ENCODE measurements around the gene HHAT. TPM values are rescaled to one million over a fixed set of nuclear protein-coding genes. Genes with fewer than 3 reads are reported as not detected.

The HHAT gene
- total RNA-seq, 2 experiments from 2014 or later, result 5.2 to 9.5 TPM

DNA sequence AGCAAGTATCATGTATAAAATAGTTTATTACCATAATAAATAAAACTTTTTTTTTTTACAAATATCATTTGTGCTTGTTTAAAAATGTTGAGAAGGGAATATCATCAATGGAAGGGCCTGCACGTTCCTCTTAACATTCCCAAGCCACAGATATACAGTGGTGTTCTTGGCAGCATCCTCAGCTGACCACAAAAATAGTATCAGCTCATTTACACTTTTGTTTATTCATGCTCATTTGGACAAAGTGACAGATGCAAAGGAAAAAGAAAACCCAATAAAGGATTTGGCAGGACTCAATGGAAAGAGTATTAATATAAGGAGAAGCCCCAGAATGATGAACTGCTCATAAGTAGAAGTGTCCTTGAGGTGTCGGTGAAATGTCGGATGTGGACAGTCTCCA, 349.6 kb downstream of the HHAT start:
- H4K20me1 ChIP-seq (ENCODE audit: insufficient read depth, low read length), result no peaks in the 10 kb centered on the region
- no peak for DNase-seq (ENCODE audit: low spot score)
- TF ChIP-seq EZH2phosphoT487 (IDR thresholded peaks at IDR 0.05; ENCODE audit: borderline replicate concordance, low read depth, low read length), result no peak
- TF ChIP-seq, protein P1, sequence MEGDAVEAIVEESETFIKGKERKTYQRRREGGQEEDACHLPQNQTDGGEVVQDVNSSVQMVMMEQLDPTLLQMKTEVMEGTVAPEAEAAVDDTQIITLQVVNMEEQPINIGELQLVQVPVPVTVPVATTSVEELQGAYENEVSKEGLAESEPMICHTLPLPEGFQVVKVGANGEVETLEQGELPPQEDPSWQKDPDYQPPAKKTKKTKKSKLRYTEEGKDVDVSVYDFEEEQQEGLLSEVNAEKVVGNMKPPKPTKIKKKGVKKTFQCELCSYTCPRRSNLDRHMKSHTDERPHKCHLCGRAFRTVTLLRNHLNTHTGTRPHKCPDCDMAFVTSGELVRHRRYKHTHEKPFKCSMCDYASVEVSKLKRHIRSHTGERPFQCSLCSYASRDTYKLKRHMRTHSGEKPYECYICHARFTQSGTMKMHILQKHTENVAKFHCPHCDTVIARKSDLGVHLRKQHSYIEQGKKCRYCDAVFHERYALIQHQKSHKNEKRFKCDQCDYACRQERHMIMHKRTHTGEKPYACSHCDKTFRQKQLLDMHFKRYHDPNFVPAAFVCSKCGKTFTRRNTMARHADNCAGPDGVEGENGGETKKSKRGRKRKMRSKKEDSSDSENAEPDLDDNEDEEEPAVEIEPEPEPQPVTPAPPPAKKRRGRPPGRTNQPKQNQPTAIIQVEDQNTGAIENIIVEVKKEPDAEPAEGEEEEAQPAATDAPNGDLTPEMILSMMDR (conservative IDR thresholded peaks at IDR 0.05; ENCODE audit: low read length), result no peak
- H3K79me2 ChIP-seq (ENCODE audit: insufficient read depth, low read depth, low read length), result no peaks in the 10 kb centered on the region
- no peaks in the 10 kb centered on the region for H3K36me3 ChIP-seq (ENCODE audit: insufficient read depth, low read length)
- H3K9me3 ChIP-seq (ENCODE audit: low read length), result no peaks in the 10 kb centered on the region
- H2AFZ ChIP-seq (ENCODE audit: low read length), result no peak overlapping the region
- POLR2A ChIA-PET, result interaction anchor here (0.5 to 1.3 kb wide), 2 partner anchors 17 to 449 kb away, joined by 4 read pairs; no protein-coding TSS in a partner anchor
- H3K4me3 ChIP-seq (ENCODE audit: low read depth, low read length, poor library complexity, severe bottlenecking), result no peak overlapping the region
- H3K27ac ChIP-seq (ENCODE audit: low read depth, low read length, poor library complexity, severe bottlenecking), result no peak overlapping the region
- H3K4me2 ChIP-seq (ENCODE audit: low read length), result no peak overlapping the region
- intact Hi-C loops (cut with micrococcal nuclease; ENCODE audit: unreplicated experiment), result no loop called here
- no peaks in the 10 kb centered on the region for H3K4me1 ChIP-seq (ENCODE audit: insufficient read depth, low read length, poor library complexity, severe bottlenecking)
- H3K9me2 ChIP-seq (ENCODE audit: insufficient read depth, low read length), result no peaks in the 10 kb centered on the region
- BruUV-seq (replicated peaks), result no TSS peak
- CTCF ChIA-PET (ENCODE audit: unreplicated experiment), result no interaction called here

DNA sequence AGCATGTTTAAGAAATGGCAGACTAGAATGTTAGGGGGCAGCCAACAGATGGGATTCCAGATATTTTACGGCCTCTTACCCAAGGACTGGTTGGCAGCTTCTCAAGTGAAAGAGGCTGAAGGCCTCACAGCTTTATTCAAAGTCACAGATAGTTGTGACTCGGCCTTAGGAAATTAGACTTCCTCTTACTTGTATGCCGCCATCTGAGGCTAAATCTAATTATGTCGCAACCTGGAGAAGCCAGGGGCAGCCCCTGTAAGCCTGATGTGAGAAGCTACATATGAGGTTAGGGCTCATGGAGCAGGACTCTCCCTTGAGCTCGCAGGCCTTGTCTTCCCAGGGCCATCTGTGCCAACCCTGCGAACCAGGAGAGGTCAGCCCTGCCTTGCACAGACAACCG, 352.5 kb downstream of the HHAT start:
- Histone ChIP-seq H2AFZ (ENCODE audit: low read length) (no peak overlapping the region), H3K27ac (ENCODE audit: low read depth, low read length, poor library complexity, severe bottlenecking) (no peak overlapping the region), H3K4me3 (ENCODE audit: low read depth, low read length, poor library complexity, severe bottlenecking) (no peak overlapping the region), H3K9me3 (ENCODE audit: low read length) (no peaks in the 10 kb centered on the region), H3K4me1 (ENCODE audit: insufficient read depth, low read length, poor library complexity, severe bottlenecking) (no peaks in the 10 kb centered on the region), H4K20me1 (ENCODE audit: insufficient read depth, low read length) (no peaks in the 10 kb centered on the region), H3K4me2 (ENCODE audit: low read length) (no peak overlapping the region), H3K36me3 (ENCODE audit: insufficient read depth, low read length) (no peaks in the 10 kb centered on the region), H3K9me2 (ENCODE audit: insufficient read depth, low read length) (no peaks in the 10 kb centered on the region), H3K79me2 (ENCODE audit: insufficient read depth, low read depth, low read length) (no peaks in the 10 kb centered on the region)
- TF ChIP-seq, protein P1 (conservative IDR thresholded peaks at IDR 0.05; ENCODE audit: low read length), result no peak
- TF ChIP-seq EZH2phosphoT487 (IDR thresholded peaks at IDR 0.05; ENCODE audit: borderline replicate concordance, low read depth, low read length), result no peak
- no peak for DNase-seq (ENCODE audit: low spot score)
- BruUV-seq (replicated peaks), result no TSS peak
- intact Hi-C loops (cut with micrococcal nuclease; ENCODE audit: unreplicated experiment), result no loop called here
- ChIA-PET POLR2A (no interaction called here), CTCF (ENCODE audit: unreplicated experiment) (no interaction called here)

DNA sequence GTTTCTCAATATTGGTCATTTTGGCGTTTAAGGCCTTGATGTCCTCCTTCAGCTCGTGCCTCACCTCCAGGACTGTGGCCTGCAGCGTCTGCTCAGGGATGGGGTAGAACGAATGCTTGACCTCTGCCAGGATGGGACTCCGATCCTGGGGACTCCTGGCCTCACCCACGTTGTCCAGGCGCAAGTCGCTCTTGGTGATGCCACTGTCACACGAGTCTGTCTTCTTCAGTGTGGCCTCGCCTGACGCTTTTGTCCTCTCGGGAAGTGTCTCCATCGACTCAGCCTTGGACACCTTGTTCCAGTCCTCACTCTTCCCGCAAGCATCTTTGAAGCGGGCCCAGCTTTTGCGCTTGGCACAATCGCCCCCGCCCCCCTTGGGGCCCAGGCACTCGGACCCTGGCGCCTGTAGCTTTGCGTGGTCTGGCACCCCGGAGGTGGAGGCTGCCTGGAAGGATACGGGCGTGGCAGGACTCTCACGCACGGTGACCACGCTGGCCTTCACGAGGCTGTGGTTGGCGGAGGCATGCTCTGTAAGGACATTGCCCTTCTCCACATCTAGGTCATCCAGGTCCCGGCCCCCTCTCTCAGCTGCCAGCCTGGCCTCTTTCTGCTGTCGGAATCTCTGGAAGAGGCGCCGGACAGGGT, 354.8 kb downstream of the HHAT start:
- no peaks in the 10 kb centered on the region for H3K9me3 ChIP-seq (ENCODE audit: low read length)
- TF ChIP-seq EZH2phosphoT487 (IDR thresholded peaks at IDR 0.05; ENCODE audit: borderline replicate concordance, low read depth, low read length), result no peak
- TF ChIP-seq, protein P1 (conservative IDR thresholded peaks at IDR 0.05; ENCODE audit: low read length), result no peak
- intact Hi-C loops (cut with micrococcal nuclease; ENCODE audit: unreplicated experiment), result no loop called here
- H3K4me2 ChIP-seq (ENCODE audit: low read length), result no peak overlapping the region
- no peak for DNase-seq (ENCODE audit: low spot score)
- no peaks in the 10 kb centered on the region for H3K79me2 ChIP-seq (ENCODE audit: insufficient read depth, low read depth, low read length)
- no peaks in the 10 kb centered on the region for H3K9me2 ChIP-seq (ENCODE audit: insufficient read depth, low read length)
- H3K27ac ChIP-seq (ENCODE audit: low read depth, low read length, poor library complexity, severe bottlenecking), result no peak overlapping the region
- H4K20me1 ChIP-seq (ENCODE audit: insufficient read depth, low read length), result no peaks in the 10 kb centered on the region
- no peak overlapping the region for H2AFZ ChIP-seq (ENCODE audit: low read length)
- no peaks in the 10 kb centered on the region for H3K4me1 ChIP-seq (ENCODE audit: insufficient read depth, low read length, poor library complexity, severe bottlenecking)
- BruUV-seq (replicated peaks), result no TSS peak
- H3K36me3 ChIP-seq (ENCODE audit: insufficient read depth, low read length), result no peaks in the 10 kb centered on the region
- CTCF ChIA-PET (ENCODE audit: unreplicated experiment), result no interaction called here
- POLR2A ChIA-PET, result interaction anchor here (0.5 kb wide), 1 partner anchor 800 kb away, joined by 4 read pairs; no protein-coding TSS in a partner anchor
- no peak overlapping the region for H3K4me3 ChIP-seq (ENCODE audit: low read depth, low read length, poor library complexity, severe bottlenecking)
